ENCODE measurements around the gene SH3BP4.

SH3BP4 gene

DNA sequence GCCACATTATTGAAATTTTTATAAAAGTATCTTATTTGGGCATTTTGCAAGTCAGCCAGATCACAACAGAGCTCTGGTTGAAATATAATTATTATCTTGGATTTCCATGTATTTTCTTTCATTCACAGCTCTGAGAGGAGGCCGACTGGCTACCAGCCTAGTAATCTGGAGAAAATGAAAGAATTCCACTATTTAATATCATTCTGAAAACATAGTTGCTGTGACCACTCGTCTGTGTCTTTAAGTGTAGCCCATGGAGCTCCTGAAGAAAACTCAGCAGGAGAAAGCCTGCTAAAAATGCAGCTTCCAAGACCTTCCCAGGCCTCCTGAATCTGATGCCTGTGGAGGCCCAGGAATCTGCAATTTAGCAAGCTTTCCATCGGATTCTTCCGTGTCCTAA lies 114.7 kb downstream of the SH3BP4 start:
- no peak for DNase-seq

DNA sequence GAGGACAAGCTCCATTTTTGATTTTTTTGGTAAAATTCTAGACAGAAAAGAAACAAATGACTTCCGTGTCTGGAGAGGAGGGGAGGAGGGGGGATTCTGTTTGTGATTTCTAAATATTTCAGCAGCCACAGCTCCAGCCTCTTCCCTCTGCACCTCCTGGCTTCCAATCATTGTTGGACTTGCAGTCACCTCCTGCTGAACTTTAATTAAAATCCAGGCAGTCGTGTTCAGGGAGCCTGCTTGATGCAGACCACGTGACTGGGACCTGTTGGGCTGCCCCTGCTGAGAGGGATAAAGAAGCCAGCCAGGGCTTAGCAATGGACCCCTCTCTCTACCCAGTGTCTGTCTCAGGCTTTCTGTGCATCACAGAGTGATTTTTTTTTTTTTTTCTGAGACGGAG lies 115.1 kb downstream of the SH3BP4 start:
- DNase-seq: no peak

DNA sequence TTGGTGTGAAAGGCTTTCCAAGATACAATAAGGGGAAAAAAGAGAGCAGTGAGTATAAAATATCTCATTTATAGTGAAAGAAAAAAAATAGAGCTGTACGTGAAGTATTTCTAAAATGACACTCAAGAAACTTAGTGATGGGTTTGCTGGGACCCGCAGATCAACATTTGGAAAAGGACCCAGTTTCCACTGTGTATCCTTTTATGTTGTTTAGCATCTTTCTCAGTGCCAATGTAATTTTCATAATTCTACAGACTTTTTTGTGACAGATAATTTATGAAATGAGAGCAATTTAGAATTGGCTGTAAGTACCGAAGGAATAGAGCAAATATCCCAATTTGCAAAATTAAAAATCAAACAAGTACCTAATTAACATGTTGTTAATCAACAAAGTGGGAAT lies 116.9 kb downstream of the SH3BP4 start:
- no peak for DNase-seq

DNA sequence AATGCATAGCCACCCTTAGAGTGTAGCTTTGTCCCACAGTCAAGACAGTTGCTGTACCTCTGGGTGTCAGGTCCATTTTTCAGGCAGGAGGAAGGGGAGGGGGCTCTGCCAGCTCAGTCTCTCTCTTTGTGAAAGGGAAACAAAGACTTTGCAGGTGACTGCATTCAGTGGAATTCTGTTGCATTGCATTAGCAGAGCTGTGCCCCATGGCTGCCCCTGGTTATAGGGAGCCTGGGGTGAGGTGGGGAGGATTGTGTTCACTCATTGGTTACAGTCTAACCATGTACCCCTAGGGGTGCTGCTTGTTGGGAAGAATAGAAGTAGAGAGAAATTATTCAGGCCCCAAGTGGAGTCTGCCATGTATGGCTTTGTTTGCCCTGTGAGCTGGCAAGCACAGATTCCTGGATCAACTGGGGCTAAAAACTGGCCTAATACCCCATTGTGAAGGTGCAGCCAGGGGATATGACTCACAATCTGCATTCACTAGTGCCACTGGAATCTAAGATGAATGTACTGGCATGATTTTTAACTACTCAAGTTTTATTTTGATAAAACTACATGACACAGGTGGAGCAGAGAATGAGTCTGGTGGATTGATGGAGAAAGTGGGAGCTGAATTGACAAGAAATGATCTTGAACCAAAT lies 118.4 kb downstream of the SH3BP4 start:
- no peak for DNase-seq

DNA sequence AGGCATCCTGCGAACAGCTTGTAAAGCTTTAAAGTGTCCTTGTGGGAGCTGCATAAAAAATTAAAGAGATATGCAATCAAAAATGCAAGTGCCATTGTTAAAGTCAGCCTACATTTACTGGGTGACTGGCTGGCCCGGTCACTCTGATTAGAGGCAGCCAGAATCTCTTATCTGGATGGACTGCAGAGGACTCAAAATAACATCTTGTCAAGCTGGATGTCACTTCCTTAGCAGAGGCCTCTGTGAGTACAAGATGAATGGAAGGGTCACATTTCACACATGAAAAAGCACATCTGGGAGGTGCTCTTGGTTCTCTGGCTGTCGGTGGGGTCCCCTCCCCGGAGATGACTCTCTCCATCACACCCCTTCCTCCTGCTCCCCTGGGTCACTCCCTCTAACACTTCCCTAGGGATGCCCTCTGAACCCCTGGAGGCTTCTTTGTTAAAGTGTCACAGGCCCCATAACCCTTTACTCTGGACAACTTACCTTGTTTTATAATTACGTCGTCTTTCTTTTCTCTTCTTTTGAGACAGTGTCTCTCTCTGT lies 122.1 kb downstream of the SH3BP4 start:
- no peak for DNase-seq

DNA sequence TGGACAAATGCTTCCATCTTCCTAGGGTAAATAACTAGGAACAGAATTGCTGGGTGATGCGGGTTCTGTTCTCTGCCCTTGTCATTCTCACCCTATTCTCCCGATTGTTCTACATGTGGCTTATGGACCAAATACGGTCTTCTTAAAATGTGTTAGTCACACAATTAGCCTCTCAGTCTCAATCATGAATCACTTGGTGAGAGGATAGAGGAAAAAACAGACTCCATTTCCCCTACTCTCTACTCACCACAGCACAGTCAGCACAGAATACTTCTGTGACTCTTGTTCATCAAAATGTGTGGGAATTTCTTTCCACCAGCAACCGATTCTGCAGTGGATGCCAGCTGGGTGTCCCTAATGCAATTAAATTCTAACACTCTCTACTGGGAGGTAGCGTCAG lies 125.2 kb downstream of the SH3BP4 start:
- DNase-seq: no peak

DNA sequence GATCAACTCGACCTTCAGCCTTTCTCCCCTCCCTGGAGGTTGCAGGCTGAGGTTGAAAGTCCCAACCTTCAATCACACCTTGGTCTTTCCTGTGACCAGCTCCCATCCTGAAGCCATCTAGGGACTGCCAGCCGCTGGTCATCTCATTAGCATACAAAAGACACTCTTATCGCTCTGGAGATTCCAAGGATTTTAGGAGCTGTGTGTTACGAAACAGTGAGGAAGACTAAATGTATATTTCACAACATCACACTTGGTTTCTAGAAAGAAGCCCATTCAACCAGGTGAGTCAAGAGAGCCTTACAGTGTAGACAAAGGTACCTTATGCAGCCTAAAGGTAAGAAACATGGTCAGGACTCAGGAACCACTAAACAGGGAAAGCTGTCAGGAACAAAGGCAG lies 126.4 kb downstream of the SH3BP4 start:
- no peak for DNase-seq

DNA sequence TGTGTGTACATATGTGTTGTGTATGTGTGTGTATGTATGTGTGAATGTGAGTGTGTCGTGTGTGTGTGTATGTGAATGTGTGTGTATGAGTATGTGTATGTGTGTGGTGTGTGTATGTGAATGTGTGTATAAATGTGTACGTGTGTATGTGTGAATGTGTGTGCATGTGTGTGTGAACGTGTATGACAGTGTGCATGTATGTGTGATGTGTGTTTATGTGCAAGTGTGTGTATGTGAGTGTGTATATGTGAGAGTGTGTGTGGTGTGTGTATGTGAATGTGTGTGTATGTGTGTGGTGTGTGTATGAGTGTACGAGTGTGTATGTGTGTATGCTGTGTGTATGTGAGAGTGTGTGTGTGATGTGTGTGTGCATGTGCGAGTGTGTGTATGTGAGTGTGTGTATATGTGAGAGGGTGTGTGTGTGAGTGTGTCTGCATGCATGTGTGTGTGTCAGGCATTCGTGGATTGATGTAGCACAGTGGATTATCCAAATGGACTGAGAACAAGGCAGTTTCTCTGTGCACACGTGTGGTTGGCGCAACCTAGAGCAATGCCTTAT lies 127.2 kb downstream of the SH3BP4 start:
- no peak for DNase-seq

DNA sequence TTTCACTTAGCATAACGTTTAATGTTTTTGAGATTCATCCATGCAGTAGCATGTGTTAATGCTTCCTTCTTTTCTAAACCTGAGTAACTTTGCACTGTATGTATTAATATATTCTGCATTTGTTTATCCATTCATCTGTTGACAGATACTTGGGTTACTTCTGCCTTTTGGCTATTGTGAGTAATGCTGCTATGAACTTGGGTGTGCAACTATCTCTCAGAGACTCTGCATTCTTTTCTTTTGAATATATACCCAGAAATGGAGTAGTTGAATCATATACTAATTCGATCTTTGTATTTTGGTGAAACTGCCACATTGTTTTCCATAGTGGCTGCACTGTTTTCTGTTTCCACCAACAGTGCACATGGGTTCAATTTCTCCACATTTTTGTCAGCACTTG lies 128.3 kb downstream of the SH3BP4 start:
- no peak for DNase-seq

DNA sequence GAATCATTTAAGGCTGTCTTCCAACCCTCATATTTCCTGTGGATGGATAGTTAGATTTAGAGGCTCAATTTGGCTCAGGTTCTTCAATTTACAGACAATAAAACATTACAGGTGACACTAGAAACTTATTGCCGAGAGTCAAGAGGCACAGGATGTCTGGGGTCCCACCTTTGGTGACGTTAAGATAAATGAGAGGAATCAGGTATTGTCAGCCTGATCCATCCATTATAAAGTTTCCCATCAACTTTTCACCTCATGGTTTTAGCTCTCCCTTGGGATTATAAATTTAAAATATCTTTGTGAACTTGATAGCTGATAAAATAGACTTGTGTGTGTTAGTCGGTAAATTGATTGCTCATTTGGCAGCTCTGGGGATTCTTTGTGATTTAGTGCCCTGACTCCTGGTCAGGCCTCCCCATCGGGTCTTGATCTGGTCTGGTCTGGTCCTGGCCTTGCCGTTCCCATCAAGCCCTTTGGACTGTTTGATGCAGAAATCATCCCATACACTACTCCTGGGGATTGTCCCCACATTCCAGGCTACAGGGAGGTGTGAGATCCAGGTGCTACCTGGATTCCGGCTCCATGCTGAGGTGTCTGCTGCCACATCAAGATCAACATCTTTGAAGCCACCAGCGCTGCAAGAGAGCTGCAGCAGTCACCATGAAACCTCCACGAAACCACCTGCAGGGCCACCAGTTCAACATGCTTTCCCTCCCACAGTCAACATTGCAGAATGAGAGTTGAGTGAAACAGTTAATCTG lies 130.9 kb downstream of the SH3BP4 start:
- no peak for DNase-seq

DNA sequence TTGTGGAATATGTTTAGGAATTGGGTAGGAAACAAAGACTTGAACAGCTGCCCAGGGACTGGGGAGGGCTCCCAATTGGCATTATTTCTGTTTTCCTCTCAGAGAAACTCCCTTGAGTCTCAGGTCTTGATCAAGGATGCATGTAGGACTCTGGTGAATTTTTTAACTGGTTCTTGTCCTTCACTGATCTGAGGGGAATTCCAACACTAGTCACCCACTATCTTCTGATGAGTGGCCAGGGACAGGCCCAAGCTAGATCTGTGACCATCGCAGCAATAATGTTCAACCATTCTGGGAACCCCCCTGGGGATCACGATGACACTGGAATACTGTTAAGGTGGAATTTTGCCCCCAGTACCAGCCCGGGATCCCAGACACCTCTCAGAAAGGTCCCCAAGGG lies 132.0 kb downstream of the SH3BP4 start:
- DNase-seq: no peak

DNA sequence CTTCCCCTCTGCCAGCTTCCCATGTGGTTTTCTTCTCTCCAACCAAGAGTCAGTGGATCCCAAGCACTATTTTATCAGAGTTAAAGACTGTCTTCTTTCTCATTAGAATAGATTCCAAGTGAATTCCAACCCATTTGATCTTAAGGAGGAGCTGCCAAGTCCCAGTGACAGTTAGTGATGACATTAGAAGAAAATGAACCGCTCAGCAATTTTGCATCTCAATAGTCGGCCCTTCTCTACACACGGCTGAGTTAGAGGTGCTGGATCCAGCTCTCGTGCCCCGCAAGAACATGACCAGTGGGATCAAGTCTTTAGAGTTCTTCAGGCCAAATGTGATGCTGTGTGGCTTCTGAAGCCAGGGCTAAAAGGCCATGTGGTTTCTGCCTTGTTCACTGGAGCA lies 132.6 kb downstream of the SH3BP4 start:
- DNase-seq: no peak

DNA sequence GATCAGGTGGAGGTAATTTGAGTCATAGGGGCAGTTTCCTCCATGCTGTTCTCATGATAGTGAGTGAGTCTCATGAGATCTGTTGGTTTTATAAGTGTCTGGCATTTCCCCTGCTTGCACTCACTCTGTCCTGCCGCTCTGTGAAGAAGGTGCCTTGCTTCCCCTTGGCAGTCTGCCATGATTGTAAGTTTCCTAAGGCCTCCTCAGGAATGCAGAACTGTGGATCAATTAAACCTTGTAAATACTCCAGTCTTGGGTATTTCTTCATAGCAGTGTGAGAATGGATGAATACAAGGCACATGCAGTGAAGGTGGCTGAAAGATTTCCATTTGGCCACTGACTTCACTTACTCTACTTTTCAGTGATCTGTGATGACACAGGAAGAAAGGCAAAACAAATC lies 133.7 kb downstream of the SH3BP4 start:
- DNase-seq: no peak

DNA sequence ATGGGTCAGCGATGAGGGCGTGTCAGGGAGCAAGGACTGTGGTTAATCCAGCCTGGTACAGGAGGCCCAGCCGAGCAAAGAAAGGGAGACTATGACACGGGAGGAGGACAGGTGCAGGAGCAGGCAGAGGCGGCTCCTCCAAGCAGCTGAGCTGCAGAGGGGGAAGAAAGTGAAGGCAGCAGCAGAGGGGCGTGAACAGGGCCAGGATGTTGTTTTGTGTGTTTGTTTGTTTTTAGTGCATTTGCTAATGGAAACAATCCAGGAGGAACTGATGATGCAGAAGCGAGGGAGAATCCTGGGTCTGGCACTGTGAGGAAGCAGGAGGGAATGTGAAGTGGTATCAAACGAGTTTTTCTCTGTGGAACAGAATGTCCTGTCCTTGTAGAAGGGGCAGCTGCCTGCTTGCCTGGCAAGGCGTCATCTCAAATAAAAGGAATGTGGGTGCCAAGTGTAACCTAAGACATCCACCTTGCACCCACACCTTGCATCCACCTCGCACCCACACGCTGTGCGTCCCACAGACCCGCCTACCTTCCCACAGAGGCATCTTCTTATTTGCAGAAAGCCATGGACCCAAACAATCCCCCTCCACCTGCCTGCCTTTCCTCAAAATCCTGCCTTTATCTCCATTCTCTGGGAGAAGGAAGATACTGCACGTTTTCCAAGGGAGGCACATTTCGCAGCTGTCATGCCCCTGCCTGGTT lies 134.8 kb downstream of the SH3BP4 start:
- no peak for DNase-seq

DNA sequence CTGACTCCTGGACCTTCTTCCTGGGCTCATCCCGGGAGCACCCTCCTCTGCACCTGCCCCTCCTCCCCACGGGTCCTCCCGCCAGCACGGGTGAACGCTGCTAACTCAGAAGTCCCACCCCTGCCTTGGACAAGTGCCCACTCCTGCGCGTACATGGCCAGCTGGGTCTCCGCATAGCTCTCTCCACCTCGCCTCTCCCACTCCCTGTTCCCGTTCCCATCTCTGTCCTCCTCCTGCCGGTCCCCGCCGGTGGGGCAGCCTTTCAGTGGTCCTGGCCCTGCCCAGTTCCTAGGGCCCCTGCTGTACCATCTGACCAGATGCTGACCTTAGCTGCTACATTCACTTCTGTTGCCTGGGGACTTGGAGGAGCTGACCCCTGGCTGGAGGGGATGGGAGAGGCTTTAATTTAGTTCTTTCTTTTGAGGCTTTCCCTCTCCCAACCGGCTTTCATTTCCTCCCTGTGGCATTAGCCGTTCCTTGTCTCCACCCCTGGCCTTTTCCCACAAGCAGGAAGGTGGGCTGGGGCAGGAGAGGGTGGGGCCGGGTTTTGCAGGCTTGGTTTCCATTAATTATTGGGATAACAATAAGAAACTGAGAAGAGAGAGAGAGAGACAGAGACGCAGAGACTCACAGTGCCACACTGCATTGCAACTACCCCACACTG lies 136.1 kb downstream of the SH3BP4 start:
- no peak for DNase-seq

DNA sequence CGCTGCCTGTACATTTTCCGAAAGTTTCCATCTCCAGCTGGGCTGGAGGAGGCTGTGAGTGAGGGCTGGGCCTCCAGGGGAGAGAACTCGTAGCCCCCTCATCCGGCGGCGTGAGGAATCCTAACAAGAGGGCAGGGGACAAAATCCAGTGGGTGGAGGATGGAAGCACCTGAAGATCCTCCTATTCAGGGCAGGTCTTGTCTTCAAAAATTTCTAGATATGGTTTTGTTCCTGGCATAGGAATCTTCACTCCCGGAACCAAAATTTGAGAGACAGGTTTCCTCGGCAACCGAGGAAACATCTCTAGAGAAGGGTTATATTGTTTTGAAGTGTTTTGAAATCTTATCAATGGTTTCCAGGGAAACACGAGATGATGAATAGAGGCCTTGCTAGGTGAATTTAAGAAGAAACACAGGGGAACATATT lies 136.7 kb downstream of the SH3BP4 start:
- no peak for DNase-seq

DNA sequence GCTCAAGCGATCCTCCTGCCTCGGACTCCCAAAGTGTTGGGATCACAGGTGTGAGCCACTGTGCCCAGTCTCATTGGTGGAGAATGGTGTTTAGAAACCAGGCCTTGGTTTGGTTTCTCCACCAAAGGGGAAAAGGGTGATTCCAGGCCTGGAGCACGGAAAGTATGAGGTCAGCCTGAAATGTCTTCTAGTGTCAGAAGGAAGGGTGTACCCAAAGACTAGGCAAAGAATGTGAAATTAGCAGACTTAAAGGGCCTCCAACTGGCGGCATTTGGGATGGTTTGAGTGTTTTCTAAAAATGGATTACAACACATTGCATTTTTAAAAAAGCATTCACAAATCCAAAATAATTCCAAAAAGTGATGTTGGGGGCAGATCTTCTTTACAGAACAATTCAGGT lies 139.6 kb downstream of the SH3BP4 start:
- no peak for DNase-seq

DNA sequence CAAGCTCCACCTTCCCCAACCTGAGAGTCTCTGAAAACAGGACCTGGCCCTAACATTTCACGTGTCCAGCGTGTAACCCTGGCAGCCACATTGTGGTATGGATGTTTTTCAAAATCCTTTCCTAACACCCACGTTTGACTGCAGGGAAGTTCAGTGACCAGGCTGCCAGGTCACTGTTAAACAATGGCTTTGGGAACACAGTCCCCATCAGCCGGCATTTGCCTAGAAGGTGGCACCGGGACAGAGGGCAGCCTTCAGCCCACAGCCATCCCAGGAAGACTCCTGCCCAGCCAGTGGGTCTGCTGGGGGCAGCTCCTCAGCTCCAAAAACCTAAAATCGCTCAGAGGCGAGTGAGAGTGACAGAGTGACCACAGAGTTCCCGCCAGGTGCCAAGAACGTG lies 140.2 kb downstream of the SH3BP4 start:
- no peak for DNase-seq

DNA sequence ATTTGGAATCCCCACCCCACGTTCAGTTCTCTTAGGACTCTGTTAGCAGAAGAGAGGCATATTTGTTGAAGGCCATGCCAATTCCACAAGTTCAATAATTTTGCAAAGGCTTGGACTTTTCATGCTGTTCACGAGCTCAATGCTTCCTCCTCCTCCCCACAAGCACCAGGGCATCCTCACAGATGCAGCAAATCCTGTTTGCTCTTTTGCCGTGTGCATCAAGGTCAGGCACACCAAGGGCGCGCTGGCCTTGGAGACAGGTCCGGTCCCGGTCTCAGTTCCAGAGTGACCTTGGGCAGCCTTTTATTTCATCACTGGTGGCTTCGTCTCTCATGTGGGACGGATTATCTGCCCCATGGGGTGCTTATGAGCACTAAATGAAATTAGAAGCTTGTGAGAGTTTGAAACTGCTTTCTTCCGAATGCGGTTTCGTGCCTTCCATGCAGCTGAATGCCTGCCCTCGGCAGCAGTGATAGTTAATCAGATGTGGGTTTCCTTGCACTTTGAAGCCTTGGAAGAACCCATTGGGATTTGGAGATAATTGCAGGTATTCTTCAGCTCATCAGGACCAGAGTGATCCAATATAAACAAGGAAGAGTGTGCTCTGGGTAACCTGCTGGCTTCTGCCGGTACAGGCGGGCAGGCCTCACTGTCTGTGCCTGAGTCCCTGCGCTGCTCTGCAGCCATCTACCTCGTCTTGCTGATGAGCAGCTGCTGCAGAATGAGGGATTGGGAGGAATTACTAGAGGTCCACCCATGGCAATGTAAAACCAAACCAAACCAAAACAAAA lies 140.8 kb downstream of the SH3BP4 start:
- DNase-seq: no peak

DNA sequence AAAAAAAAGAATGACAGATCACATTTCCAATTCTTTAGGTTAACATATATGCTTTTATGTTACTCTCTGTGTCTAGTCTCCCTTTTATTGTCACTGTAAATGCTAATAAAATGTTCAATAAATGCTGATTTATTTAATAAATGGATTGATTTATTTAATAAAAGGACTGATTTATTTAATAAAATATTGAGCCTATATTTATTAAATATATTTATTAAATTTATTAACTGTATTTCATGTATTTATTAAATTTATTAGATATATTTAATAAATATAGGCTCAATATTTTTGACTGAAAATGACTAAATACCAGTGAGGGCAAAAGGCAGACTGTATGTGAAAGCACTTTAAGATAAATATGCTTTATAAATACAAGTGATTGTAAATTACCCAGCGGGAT lies 142.6 kb downstream of the SH3BP4 start:
- no peak for DNase-seq

DNA sequence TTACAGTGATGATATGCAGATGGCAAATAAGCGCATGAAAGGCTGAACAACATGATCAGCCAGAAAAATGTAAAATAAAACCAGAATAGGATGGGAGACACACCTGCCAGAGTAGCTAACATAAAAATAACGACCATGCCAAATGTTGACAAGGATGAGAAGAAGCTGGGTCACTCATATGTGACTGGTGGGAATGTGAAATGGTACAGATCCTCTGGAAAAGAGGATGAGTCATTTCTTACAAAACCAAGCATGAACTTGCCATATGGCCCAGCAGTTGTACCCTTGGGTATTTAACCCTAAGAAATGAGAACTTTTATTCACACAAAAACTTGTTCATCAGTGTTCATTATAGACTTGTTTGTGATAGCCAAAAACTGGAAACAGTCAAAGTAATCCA lies 143.8 kb downstream of the SH3BP4 start:
- DNase-seq: no peak

DNA sequence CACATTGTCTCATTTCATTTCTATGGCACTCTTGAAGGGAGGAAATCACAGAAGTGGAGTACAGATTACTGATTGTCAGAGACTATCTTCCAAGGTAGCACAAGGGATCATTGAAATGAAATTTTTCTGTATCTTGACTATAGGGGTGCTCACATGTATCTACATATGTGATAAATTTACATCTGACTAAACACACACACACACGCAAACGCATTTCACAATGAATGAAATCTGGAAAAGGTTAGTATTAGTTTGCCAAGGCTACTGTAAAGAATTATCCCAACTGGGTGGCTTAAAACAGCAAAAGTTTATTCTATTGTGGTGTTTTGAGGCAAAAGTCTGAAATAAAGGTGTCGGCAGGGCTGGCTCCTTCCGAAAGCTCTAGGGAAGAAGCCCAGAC lies 144.6 kb downstream of the SH3BP4 start:
- DNase-seq: no peak

Data from NCI-H1694 treated with DMSO at 0.1 percent for 48 hours (cell line).